Epithelial cell of proximal tubule (primary cell): Measurements from ENCODE around the gene GRID1. TPM values are rescaled to one million over a fixed set of nuclear protein-coding genes. Genes with fewer than 3 reads are reported as not detected.

Experiments
- DNase-seq: peaks from one replicate; pipeline ENCODE4 v3.0.0-alpha.2; 2011; ENCODE audit warnings: low read depth
- H3K4me3 ChIP-seq: 2 replicates; pipeline ENCODE4 v1.5.1; 2011; ENCODE audit warnings: low read depth, mild to moderate bottlenecking, low read length
- total RNA-seq: library from RNA; depleted of rRNA; stranded (reverse); fragments of >200 nt; gene quantifications from 2 replicates; pipeline ENCODE4 v1.2.3, GENCODE V29; 2015
- TF ChIP-seq, protein P1 (sequence below): conservative IDR thresholded peaks from 2 replicates; pipeline ENCODE4 v1.5.1; 2012; ENCODE audit warnings: low read depth, mild to moderate bottlenecking, low read length

GRID1 gene
- total RNA-seq, 1 donor from 2014 or later: 0.52 TPM

DNA sequence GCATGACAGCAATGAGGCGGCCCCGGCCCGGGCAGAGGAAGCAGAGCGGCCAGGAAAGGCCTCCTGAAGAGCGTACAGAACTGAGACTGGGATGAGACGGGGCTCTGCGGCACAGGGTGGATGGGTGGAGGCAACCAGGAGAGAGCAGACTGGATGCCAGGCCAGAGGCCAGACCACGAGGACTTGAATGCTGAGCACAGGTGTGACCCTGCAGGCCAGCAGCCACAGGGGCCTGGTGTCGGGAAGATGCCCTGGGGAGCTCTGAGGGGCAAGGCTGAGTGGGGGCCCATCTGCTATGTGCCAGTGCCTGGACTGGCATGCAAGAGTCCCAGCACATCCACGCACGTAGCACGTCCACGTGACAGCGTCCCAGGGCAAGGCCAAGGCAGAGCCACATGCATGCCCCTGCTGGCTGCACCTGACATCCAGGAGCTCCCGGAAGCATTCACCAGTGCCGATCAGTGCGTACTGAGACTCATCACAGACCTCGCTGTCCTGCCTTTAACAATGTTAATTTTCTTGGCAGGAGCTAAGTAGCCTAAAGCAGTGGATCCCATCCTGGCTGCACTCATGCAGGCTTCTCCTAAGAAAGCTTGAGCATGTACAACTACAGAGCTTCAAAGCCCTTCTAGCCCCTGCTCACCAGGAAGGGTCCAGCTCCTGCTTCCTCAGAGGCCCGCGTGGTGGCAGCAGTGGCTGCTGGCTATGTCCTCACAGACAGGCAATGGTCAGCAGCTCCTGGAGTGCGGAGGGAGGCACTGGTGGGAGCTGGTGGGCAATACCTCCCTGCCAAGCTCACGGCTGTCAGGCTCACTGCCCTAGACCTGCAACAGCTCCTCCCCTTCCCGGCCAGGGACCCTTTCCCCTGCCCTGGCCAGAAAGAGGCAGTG lies 18.0 kb downstream of the GRID1 start:
- no peak for DNase-seq
- TF ChIP-seq, protein P1, sequence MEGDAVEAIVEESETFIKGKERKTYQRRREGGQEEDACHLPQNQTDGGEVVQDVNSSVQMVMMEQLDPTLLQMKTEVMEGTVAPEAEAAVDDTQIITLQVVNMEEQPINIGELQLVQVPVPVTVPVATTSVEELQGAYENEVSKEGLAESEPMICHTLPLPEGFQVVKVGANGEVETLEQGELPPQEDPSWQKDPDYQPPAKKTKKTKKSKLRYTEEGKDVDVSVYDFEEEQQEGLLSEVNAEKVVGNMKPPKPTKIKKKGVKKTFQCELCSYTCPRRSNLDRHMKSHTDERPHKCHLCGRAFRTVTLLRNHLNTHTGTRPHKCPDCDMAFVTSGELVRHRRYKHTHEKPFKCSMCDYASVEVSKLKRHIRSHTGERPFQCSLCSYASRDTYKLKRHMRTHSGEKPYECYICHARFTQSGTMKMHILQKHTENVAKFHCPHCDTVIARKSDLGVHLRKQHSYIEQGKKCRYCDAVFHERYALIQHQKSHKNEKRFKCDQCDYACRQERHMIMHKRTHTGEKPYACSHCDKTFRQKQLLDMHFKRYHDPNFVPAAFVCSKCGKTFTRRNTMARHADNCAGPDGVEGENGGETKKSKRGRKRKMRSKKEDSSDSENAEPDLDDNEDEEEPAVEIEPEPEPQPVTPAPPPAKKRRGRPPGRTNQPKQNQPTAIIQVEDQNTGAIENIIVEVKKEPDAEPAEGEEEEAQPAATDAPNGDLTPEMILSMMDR: peak; percentile 40
- H3K4me3 ChIP-seq: no peak overlapping the region

DNA sequence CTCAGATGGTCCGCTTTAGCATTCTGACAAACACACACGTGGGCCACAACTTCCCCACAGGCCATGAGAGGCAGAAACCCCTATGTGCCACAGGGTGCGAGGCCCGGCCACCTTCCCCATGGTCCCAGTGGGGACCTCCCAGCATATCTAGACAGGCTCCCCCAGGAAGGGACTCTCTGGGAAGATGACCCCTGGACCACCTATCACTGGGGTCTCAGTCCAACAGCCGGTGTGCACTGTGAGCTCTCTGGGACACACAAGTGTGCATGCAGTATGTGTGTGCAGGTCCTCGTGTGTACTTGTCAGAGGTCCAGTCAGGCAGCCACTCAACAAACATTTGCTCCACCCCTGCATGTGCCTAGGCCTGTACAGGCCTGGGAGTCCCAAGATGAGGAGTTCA lies 18.7 kb downstream of the GRID1 start:
- H3K4me3 ChIP-seq: no peak overlapping the region
- TF ChIP-seq, protein P1: no peak
- DNase-seq: no peak

DNA sequence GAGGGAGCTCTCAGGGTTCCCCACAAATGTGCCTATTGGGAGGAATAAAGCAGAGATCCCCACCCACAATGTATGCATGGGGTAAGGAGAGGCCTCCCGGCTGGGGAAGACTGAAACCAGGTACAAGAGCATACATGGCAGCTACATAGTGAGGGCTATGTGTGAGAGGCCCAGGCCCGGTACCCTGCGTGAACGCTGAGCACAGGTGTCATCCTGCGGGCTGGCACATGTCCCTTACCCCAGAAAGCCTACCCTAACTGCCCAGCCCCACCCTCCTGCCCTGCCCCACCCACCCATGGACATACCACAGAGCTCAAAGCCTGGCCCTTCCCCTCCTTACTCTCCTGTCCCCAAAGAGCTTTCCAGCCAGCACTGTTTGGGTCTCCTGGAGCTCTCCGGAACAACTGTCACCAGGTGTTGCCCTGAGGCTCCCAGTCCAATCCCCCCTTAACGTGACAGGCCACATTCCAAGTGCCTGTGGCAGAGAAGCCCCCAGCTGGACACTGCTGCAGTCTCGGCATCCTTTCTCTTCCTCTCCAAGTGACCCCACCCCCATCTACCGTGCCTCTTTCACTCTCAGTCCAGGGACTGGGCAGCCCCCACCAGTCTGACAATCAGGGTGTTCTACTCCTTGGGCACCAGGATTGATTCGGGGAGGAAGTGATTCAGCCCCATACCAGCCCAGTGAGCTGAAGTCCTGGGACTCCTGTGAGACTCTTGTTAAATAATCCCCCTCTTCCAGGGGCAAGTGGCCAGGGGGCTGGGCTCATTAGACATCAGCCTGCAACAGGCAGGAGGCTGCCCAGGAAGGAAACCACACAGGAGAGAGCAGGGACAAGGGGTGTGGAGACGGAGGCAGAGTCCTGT lies 19.6 kb downstream of the GRID1 start:
- H3K4me3 ChIP-seq: no peak overlapping the region
- TF ChIP-seq, protein P1: no peak
- DNase-seq: no peak

DNA sequence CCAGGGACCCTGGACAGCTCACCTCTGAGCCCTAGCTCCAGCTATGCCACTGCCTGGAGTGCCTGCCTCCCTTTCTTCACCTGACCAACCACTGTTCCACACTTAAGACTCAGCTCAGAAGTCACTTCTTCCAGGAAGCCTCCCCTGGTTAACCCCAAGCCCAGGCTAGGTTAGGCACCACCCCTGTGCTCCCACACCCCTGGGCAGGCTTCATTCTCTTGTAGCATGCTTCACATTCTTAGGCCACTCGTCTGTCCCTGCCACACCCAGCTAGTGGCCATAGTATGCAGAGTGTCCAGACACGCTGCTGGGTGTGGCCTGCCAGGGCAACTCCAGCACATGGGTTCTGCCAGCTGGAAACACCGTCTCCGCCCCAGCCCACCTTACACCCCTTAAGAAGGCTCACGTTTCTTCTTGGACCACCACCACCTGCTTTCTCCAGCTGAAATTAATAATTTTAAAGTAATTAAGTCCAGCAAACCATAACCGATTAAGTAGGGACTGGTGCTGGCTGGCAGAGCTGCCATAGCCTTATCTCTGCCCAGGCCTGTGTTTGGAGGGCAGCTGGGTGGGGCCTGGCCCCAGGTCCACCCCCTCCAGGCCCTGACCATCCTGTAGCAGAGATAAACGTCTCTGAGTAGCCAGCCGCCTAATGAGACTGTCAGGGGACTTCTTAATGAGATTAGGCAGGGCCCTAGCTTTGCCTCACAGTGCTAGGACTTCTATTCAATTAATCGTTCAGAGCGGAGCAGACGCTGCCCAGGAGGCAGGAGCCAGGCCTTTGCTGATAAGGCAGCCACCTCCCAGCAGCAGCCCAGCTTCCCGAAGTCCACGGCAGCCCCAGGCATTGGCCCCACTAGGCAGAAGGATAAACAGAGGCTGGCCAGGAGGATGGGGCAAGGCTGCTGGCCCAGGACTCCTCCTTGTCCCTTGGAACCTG lies 20.5 kb downstream of the GRID1 start:
- no peak overlapping the region for H3K4me3 ChIP-seq
- TF ChIP-seq, protein P1: no peak
- DNase-seq: no peak

DNA sequence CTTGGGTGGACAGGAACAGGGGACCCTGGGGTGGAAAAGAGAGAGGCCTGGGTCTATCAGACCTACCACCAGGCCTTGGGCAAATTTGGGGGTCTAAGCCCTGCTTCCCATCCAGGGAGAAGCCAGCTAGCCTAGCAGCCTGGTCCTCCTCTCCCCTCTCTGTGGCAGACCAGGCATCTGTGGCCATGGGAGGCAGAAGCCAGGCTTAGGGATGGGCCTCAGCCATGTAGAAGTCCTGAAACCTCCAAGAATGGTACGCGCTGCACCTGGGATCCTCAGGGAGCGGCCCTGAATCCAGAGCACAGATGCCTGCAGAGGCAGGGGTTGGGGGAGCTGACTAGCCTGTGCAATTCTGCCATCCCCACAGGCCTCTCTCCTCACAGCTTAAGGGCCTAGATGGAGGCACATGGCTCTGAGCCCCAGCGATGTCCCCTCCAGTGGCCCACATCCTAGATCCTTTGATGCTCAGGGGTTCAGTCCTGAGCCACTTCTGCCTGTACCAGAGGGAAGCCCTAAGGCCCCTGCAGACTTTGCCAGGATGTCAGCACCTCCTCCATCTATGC lies 21.2 kb downstream of the GRID1 start:
- H3K4me3 ChIP-seq: no peak overlapping the region
- no peak for DNase-seq
- TF ChIP-seq, protein P1: no peak

DNA sequence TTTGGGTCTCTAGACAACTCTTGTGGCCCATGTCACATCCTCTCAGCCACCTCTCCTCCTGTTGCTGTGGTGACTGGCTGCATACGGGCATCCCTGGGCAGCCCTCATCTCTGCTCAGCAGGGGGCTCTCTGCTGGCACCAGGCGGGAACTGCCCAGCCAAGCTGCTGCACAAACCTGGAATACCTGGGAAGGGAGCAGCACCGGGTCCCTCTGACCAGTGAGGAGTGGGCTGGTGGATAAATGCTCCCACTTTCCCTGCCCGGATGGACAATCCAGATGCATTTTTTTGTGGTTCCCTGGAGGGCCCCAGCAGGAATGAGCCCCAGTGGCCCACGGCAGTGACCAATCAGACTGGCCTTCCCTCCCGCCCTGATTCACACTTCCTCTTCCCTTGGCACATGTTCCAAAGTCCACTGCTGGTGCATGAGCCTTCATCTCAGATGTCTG lies 21.9 kb downstream of the GRID1 start:
- H3K4me3 ChIP-seq: no peak overlapping the region
- TF ChIP-seq, protein P1: peak; percentile 13
- no peak for DNase-seq
